Motor neuron (in vitro differentiated cells): Measurements from ENCODE around the gene SGMS1. TPM values are rescaled to one million over a fixed set of nuclear protein-coding genes. Genes with fewer than 3 reads are reported as not detected.

Experiments
- ATAC-seq, 8 experiments: fragments of 200-7000 bp; cut with Tn5 transposase; replicated peaks in 6 of 8; 2 replicates each; pipeline ENCODE4 v1.8.0; 2021; ENCODE audit warnings: mild to moderate bottlenecking in 8 of 8, moderate library complexity in 8 of 8
- H3K27ac ChIP-seq, 2 donors: fragments of 250-450 bp; sonication (Bioruptor Pico); 2 replicates each; pipeline ENCODE4 v1.9.0; 2021; ENCODE audit warnings: antibody characterized with exemption in 2 of 2, mild to moderate bottlenecking in 2 of 2, moderate library complexity in 1 of 2
- H3K4me1 ChIP-seq, 2 donors: fragments of 250-450 bp; sonication (Bioruptor Pico); replicated peaks in 1 of 2; 2 replicates each; pipeline ENCODE4 v1.6.1; 2021; ENCODE audit warnings: antibody characterized with exemption in 2 of 2, mild to moderate bottlenecking in 2 of 2, moderate library complexity in 1 of 2
- H3K4me3 ChIP-seq, 5 donors: fragments of 250-450 bp; sonication (Bioruptor Pico); 2 replicates each; pipeline ENCODE4 v1.9.0; 2021; ENCODE audit warnings: antibody characterized with exemption in 5 of 5, mild to moderate bottlenecking in 5 of 5, moderate library complexity in 4 of 5
- WGBS, 10 experiments: fragments of 450-650 bp; shearing (Covaris generic); methylation state at CpG; one replicate each; pipeline ENCODE4 v1.0.0; 2022; 5-methylcytosine and 5-hydroxymethylcytosine counted together
- in situ Hi-C, 9 experiments: fragments of 400-800 bp; cut with MboI; loops; one replicate each; pipeline ENCODE4 v1.15.0; 2021; ENCODE audit warnings: low sequenced_read_pairs in 9 of 9, low pct_unique_long_range_greater_than_20kb in 2 of 9; ENCODE audit not compliant: unreplicated experiment in 9 of 9
- total RNA-seq, 8 experiments: library from RNA; unstranded; fragments of 300-600 nt; gene quantifications; 2 replicates each; pipeline versions ENCODE4 v1.2.3 to v1.2.4, GENCODE V29; 2022

The SGMS1 gene
- total RNA-seq, 8 experiments from 2014 or later: 8.5 to 31.0 (median 19.8) TPM

- ATAC-seq: no peak
- 44 to 100% (median 77%) methylated on average over 1 to 3 of the region's 3 CpGs; no CpG with 5 or more reads in 2 of the 10 experiments for WGBS, 10 experiments
- H3K27ac ChIP-seq: no peak overlapping the region
- in situ Hi-C loops: loop anchor here in 2 of 9 experiments (25.0 kb wide), 1 partner anchor 206 kb away; no protein-coding TSS in a partner anchor
- H3K4me1 ChIP-seq: peaks cover 4 to 6% of the 10 kb centered on the region in 2 donors
- no peak overlapping the region for H3K4me3 ChIP-seq
These were observed 5.1 kb downstream of the SGMS1 start for GRCh38 chr10:50618624-50619023.

DNA sequence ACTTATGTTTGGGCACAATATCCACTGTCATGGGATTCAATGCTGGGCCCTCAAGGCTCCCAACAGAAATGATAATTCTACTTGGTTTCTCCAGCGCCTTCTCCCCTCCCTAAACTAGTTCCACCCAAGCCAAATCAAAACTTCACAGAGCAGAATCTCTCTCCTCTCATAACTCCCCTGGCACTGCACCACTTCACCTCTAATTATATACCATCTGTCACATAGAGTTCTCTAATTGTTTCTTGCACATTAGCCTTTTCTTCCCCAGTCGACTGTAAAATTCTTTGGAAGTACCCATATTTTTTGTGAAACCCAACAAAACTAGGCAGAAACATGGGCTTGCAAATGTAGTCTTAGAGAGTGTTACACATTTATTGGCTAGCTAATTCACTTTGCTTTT, 8.1 kb downstream of the SGMS1 start:
- in situ Hi-C loops: loop anchor here in 2 of 9 experiments (25.0 kb wide), 1 partner anchor 203 kb away; no protein-coding TSS in a partner anchor
- H3K27ac ChIP-seq: no peak overlapping the region
- no peak for ATAC-seq
- no peaks in the 10 kb centered on the region for H3K4me1 ChIP-seq
- 75 to 100% (median 94%) methylated on average over 1 to 2 of the region's 2 CpGs; no CpG with 5 or more reads in 1 of the 10 experiments for WGBS, 10 experiments
- H3K4me3 ChIP-seq: no peak overlapping the region

GRCh38 chr10:50614444-50615137, 9.2 kb downstream of the SGMS1 start:
- H3K4me1 ChIP-seq: no peaks in the 10 kb centered on the region
- ATAC-seq: peak in 2 of 8 experiments; percentile 26 to 33
- 50 to 100% (median 85%) methylated on average over 1 to 3 of the region's 7 CpGs; no CpG with 5 or more reads in 2 of the 10 experiments for WGBS, 10 experiments
- no peak overlapping the region for H3K4me3 ChIP-seq
- no peak overlapping the region for H3K27ac ChIP-seq
- in situ Hi-C loops: loop anchor here in 2 of 9 experiments (25.0 kb wide), 1 partner anchor 202 kb away; no protein-coding TSS in a partner anchor

DNA sequence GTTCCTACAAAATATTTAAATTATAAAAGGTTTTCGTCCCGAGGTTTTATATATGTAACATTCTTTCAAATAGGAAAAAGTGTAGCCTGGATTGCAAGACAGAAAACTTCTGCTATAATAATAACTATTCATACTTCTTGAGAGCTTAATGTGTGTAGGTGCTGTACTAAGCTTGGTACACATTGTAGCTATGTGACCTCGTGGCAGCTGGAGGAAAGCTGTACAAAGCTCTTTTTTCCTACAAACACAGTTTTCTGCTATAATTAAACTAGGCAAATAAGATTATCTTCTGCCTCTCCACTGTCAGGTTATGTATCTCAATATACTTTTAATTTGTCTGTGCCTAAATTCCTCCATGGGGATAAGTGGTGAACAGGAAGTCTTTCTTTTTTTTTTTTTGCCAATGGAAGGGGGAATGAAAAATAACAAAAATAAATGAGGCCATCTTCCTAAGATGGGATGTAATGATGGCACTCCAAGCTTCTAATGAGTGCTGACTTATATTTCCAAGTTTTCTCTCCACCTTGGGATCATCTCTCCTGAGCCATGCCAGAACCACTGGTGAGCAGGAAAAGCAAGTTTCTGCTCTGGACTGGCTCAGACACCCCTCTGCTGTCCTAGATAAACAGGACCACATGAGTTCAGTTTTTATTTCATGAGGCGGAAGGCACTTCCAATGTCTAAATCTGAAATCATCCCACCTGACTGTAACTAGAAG, 9.9 kb downstream of the SGMS1 start:
- no peaks in the 10 kb centered on the region for H3K4me1 ChIP-seq
- ATAC-seq: no peak
- in situ Hi-C loops: loop anchor here in 2 of 9 experiments (25.0 kb wide), 1 partner anchor 202 kb away; no protein-coding TSS in a partner anchor
- no peak overlapping the region for H3K4me3 ChIP-seq
- WGBS, 10 experiments: 50 to 100% (median 84%) methylated on average over 1 to 4 of the region's 4 CpGs; no CpG with 5 or more reads in 1 of the 10 experiments
- no peak overlapping the region for H3K27ac ChIP-seq

DNA sequence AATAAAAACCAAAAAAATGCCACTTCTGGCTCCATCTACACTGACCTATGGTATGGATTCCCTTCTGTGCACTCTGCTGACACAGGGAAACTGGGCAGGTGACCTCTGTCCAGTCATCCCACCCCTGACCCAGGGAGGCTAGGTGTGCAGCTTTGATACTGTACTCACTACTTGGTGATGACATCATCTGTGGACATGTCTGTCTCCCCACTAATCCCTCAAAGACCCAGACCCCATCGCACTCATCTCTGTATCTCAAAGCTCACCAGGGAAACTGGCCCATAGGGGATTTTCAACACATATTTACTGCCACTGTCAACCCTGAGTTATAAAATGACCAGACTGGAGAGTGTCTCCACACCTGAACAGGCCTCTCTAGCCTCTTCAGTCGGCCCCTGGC, 10.6 kb downstream of the SGMS1 start:
- no peak for ATAC-seq
- in situ Hi-C loops: loop anchor here in 2 of 9 experiments (25.0 kb wide), 1 partner anchor 201 kb away; no protein-coding TSS in a partner anchor
- H3K27ac ChIP-seq: no peak overlapping the region

GRCh38 chr10:50610368-50610767, 13.4 kb downstream of the SGMS1 start:
- H3K4me1 ChIP-seq: no peaks in the 10 kb centered on the region
- ATAC-seq: peak in 1 of 8 experiments; percentile 63
- no peak overlapping the region for H3K27ac ChIP-seq
- in situ Hi-C loops: loop anchor here in 2 of 9 experiments (25.0 kb wide), 1 partner anchor 198 kb away; no protein-coding TSS in a partner anchor
- no peak overlapping the region for H3K4me3 ChIP-seq
- WGBS, 10 experiments: 60 to 100% (median 85%) methylated on average over 1 to 4 of the region's 4 CpGs; no CpG with 5 or more reads in 3 of the 10 experiments

More for the DNA sequence above, 10.6 kb downstream of the SGMS1 start:
- H3K4me3 ChIP-seq: no peak overlapping the region
- no peaks in the 10 kb centered on the region for H3K4me1 ChIP-seq
- 100% methylated on average over 1 of the region's 2 CpGs; no CpG with 5 or more reads in 8 of the 10 experiments for WGBS, 10 experiments

- no peak for ATAC-seq
- Histone ChIP-seq H3K4me1 (no peaks in the 10 kb centered on the region), H3K4me3 (no peak overlapping the region), H3K27ac (no peak overlapping the region)
- in situ Hi-C loops: loop anchor here in 2 of 9 experiments (25.0 kb wide), 1 partner anchor 195 kb away; no protein-coding TSS in a partner anchor
These were observed 16.3 kb downstream of the SGMS1 start for GRCh38 chr10:50607356-50607925.

DNA sequence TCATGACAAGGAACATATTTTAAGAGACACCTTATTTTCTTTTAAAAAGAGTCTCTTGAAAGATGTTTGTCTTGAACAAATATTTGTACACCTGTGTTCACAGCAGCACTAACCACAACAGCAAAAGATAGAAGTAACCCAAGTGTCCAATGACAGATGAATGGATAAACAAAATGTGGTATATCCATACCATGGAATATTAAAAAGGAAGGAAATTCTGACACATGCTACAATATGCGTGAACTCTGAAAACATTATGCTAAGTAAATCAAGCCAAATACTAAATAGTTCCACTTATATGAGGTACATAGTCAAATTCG, 17.8 kb downstream of the SGMS1 start:
- Histone ChIP-seq H3K4me3 (no peak overlapping the region), H3K27ac (no peak overlapping the region), H3K4me1 (no peaks in the 10 kb centered on the region)
- ATAC-seq: peak in 2 of 8 experiments; percentile 12 to 48
- 11 to 100% (median 73%) methylated on average over 1 to 2 of the region's 2 CpGs; no CpG with 5 or more reads in 2 of the 10 experiments for WGBS, 10 experiments
- in situ Hi-C loops: loop anchor here in 2 of 9 experiments (25.0 kb wide), 1 partner anchor 194 kb away; no protein-coding TSS in a partner anchor

- 0 to 100% (median 83%) methylated on average over 1 of the region's 1 CpG; no CpG with 5 or more reads in 5 of the 10 experiments for WGBS, 10 experiments
- peak in 5 of 8 experiments; percentile 32 to 84 (median 74) for ATAC-seq
These were observed 18.3 kb downstream of the SGMS1 start for GRCh38 chr10:50605269-50605950.

DNA sequence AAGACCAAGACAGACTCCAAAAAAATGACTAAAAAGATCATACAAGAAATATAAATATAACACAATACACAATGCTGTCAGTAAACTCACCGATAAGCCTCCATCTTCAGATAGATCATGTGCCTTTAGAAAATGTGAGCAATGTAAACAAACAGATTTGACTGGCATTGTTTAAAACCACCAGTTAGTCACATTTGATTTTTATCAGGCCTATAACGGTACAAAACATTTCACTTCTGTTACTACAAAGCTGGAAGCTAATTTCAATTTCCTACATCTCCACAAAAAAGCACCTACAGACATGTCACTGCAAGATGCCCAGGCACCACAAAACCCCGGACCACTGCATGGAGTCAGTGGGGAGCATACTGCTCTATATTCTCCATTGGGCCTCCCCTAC, 18.9 kb downstream of the SGMS1 start:
- in situ Hi-C loops: loop anchor here in 2 of 9 experiments (25.0 kb wide), 1 partner anchor 193 kb away; no protein-coding TSS in a partner anchor
- ATAC-seq: peak in 1 of 8 experiments; percentile 4
- no peak overlapping the region for H3K27ac ChIP-seq
- H3K4me3 ChIP-seq: no peak overlapping the region
- H3K4me1 ChIP-seq: no peaks in the 10 kb centered on the region
- 0 to 93% (median 40%) methylated on average over 1 to 3 of the region's 3 CpGs; no CpG with 5 or more reads in 1 of the 10 experiments for WGBS, 10 experiments

More at GRCh38 chr10:50605269-50605950, 18.3 kb downstream of the SGMS1 start:
- in situ Hi-C loops: loop anchor here in 2 of 9 experiments (25.0 kb wide), 1 partner anchor 193 kb away; no protein-coding TSS in a partner anchor
- no peak overlapping the region for H3K27ac ChIP-seq
- H3K4me3 ChIP-seq: no peak overlapping the region
- no peaks in the 10 kb centered on the region for H3K4me1 ChIP-seq

- ATAC-seq: peak in 4 of 8 experiments; percentile 11 to 35 (median 24)
- in situ Hi-C loops: loop anchor here in 2 of 9 experiments (25.0 kb wide), 1 partner anchor 192 kb away; no protein-coding TSS in a partner anchor
- 7 to 86% (median 44%) methylated on average over 1 to 7 of the region's 8 CpGs; no CpG with 5 or more reads in 2 of the 10 experiments for WGBS, 10 experiments
- H3K4me3 ChIP-seq: no peak overlapping the region
- H3K27ac ChIP-seq: no peak overlapping the region
- H3K4me1 ChIP-seq: no peaks in the 10 kb centered on the region
These were observed 19.6 kb downstream of the SGMS1 start for GRCh38 chr10:50604049-50604640.
